HG02970 (cell line): ENCODE results near the gene CPED1.
"Not testable (repeated sequence)": the region's sequence is repeated elsewhere in the genome, so short reads cannot be mapped to it uniquely, and the experiment has no call there.

Source experiments
- ATAC-seq: cut with Tn5 transposase; IDR thresholded peaks from one replicate; pipeline ENCODE4 v1.9.1; 2021; ENCODE audit warnings: mild to moderate bottlenecking, moderate library complexity, moderate number of reproducible peaks; ENCODE audit not compliant: unreplicated experiment, low FRiP score

CPED1 gene

DNA sequence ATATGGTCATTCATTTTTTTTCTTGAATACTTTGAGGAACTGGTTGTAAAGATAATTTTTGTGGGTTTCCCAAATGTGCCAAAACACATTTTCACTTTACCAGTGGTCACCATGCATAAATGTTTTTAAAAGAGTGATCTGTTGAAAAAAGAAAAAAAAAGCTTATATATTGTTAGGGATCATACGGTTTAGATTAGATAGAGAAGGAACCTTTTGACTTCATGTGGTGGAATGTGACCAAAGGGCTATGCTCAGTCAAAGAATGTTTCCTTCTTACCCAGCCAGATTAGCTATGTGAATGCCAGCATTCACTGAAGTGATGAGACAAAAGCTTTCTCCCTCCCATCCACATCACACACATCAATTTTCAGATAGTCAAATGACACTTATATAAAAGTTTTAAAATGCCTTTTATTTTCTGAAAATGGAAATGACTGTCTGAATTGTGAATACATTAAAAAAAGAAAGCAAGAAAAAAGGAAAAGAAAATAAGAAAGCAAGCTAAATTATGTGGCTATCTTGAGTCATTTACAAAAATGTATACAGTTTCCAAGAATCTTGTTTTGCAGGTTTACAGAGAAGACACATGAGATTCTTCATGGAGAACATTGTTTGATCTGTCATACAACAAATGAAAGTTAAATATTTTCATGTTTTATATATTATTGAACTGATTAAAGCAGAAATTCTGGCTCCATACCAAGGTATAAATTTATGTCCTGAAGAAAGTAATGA, 8.6 kb upstream of the CPED1 start:
- ATAC-seq = no peak

DNA sequence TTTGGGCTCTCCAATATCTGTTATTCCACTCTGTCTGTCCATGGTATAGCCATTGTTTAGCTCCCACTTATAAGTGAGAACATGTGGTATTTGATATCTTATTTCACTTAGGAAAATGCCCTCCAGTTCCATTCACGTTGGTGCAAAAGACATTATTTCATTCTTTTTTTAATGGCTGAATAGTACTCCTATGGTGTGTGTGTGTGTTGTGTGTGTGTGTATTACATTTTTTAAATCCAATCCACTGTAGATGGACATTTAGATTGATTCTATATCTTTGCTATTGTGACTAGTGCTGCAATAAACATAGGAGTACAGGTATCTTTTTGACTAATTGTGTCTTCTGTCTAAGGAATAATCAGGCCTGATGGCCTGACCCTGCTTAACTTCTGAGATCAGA, 7.4 kb upstream of the CPED1 start:
- no peak for ATAC-seq

DNA sequence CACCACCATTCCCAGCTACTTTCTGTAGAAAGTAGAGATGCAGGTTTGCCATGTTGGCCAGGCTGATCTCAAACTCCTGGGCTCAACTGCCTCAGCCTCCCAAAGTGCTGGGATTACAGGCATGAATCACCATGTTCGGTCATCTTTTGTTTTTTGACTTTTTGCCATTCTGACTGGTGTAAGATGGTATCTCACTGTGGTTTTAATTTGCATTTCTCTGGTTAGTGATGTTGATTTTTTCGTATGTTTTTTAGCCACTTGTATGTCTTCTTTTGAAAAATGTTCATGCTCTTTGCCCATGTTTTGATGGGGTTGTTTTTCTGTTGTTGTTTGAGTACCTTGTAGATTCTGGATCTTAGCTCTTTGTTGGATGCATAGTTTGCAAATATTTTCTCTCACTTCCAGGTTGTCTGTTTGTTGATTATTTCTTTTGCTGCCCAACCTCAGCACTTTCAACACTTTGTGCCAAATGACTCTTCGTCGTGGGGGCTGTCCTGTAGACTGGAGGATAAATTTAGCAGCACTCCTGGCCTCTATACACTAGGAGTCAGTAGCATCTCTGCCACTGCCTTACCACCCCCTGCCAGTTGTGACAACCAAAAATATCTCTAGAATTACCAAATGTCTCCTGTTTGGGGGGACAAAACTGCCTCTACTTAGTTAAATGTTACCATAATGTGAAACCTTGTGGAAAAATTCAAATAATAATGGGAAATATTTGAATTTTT, 6.5 kb upstream of the CPED1 start:
- ATAC-seq = no peak

DNA sequence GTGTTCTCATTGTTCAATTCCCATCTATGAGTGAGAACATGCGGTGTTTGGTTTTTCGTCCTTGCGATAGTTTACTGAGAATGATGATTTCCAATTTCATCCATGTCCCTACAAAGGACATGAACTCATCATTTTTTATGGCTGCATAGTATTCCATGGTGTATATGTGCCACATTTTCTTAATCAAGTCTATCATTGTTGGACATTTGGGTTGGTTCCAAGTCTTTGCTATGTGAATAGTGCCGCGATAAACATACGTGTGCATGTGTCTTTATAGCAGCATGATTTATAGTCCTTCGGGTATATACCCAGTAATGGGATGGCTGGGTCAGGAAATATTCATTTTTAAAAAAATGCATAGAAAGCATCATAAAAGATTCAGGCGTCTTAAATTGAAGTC, 4.9 kb upstream of the CPED1 start:
- ATAC-seq = not testable (repeated sequence)

DNA sequence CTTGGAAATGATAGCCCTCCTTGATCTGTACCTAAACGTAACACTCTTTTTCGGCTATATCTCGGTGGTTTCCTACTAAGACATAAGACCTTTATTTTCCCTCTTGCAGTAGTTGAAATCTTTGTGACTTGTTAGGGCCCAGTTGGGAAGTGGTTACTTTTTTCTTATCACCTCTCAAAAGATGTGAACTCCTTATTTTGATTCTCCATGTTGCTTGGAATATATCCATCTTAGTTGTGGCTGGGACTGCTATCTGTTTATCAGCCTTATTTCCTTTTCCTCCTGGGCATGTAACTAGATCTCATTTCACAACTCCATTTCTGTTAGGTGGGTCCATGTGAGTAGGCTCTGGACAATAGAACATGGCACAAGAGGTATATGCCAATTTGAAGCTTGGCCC, 4.1 kb upstream of the CPED1 start:
- ATAC-seq = no peak

DNA sequence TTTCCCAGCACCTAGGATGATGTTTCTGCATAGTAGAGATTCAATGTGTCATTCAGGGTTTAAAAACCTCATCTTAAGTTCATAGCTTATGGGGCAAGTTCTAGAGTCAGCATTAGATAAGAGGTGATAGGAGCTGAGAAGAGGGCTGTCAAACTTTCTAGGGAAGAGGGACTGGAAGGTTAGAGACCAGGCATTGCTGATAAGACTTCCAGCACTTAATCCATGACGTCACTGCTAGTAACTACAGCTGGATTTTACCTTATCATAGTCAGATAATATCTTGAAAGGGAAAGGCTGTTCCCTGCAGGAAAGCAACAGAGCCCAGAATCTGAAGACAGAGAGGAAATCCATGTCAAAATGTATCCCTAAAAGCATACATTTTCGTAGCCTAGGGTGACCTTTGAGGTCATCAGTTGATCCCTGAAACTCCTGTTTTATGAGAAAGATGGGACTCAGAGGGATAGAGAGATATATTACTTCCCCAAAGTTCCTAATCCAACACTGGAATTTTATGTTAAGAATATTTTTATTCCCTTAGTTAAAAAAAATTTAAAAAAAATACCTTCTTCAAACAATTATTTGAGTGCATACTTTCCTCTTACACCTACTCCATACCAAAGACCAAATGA, 3.3 kb upstream of the CPED1 start:
- ATAC-seq = no peak

DNA sequence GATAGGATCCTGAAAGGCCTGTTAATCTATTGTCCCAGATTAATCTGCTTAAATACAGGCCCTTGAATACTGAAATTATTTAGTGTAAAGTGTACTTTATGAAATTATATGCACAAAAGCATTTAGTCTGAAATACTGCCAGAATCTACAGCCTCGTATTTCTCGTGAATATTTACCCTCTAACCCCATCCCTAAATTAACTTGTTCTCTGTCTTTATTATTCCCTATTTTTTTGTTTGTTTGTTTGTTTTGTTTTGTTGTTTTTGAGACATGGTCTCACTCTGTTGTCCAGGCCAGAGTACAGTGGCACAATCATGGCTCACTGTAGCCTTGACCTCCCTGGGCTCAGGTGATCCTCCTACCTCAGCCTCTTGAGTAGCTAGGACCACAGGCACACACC, 2.7 kb upstream of the CPED1 start:
- no peak for ATAC-seq

DNA sequence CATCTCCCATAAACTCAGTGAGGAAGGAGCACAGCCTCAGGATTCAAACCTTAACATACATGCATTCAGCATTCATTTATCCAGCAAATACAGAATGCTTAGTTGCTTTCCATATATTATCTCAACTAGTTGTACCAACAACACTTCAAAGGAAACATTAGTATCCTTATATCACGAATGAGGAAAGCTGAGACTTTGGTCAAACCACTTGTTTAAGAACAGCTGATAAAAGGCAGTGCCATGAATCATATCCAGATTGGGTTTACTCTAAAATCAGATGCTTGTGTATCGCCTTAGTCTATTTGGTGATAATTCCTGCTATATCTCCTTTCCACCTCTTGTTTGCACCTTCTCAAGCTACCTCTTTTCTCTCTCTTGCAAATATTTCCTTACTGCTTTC, 1.9 kb upstream of the CPED1 start:
- no peak for ATAC-seq

DNA sequence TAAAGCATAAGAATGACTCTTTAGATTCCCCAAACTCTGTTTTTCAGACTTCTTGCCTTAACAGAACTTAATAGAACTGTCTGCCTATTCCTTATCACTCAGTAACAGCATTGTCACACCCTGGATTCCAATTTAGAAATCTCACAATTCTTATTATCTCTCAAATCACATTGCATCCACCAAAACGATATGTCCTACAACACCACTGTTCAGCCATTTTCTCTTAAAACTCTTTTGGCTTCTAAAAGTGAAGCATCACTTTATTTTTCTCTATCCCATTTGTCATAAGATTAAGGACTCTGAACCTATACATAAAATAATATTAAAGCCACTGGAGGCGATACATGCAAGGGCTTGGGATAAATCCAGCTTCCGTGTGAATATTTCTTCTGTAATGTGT, 1.2 kb upstream of the CPED1 start:
- no peak for ATAC-seq

DNA sequence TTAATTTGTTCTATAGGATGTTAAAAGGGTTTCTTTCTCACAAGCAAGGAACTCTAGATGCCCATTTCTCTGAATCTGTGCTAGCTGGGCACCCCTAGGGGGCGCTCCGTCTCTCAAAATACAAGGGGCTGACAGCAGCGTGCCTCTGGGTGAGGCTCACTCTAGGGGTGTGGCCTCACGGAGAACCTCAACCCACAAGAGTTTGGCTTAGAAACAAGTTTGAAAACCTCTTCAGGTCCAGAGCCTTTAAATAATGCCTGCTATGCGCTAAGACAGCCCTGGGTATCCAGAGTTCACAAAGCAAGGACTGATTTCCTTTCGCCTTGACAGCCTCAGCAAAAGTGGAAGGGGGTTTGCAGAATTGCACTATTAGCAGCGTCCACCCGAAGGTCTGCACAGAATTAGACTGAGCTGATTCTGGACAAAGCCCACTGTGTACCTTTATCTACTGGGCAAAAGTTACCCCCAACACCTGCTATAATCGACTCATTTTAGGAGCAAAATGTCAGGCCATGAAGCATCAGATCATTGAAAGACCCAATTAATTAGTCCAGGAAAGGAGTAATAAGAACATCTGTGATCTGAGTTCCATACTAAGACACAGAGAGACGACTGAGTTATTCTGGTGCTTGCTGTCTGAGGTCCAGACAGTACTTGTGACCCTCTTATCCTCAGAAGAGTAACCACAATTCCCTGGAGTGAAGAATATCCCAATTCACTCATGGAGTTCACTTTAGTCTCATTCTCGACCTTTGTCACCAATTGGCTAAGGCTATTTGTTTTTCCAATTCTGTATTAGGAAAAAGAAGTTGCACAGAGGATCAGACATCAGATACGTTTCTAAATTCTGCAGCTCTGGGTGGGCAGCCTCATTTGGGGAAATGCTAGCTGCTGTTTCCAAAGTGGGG, 574 bp upstream of the CPED1 start:
- peak; percentile 96 for ATAC-seq

DNA sequence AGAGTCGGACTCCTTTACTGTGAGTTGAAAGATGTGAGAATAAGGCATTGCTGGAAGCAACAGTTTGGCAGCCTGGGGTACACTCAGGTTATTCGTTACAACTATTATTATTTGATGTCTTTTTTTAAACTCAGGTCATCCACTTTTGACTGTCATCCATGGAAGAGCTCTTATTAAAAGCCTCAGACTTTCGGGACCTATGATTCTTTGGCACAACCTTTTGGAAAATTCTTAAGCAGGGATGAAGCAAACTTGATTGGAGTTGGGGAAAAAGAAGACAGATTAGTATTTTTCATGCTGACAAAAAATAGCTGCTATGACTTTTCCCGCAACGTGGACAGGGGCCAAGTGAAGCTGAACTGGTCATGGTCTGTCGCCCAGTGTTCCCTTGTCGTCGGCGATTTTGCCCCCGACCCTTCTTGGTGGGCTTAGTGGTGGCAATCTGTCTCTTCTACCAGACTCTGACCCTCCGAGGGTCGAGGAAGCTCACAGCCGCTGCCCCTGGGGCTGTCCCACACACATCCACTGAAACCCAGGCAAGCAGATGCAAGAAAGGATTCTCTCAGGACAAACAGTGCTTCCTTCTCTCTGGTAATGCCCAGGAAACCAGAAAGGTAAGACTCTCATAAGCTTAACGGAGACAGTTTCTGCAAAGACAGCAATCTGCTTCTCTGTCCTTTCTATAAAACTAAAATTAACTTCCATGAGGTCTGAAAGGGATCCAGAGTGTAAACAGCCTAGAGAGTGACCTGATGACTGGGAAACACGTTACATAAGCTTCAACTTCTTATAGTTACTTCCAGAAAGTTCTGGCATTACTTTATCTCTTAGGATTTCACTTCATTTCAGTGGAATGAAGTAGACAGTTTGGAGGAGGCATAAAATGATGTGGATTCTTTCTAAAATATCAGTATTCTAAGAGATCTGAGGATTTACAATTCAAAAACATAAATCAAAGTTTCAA, 1.0 kb downstream of the CPED1 start:
- no peak for ATAC-seq

DNA sequence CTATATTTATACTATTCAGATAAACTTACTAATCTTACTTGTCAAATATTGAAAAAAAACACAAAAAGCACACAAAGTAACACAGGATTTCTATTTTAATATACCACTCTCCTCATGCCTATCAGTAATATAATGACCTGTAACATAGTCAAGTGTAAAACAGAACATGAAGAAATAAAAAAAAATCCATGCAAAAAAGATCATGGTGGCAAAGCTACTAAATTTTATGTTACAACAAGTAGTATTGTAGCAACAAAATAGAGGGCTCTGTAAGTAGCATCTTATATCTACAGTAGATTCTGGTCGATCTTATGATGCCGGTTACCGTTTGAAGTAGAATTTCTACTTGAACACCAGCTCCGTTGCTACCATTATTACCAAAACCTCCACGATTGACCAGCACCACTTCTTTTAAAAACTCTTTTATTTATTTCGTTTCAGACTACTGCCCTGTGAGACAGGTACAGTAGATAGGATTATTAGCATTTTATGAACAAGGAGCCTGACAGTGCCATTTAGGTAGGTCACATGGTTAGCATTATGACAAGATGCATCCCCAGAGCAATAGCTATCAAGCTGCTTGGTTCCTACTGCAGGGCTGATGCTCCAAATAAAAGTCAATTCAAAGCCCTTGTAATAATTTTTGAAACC, 2.1 kb downstream of the CPED1 start:
- no peak for ATAC-seq

DNA sequence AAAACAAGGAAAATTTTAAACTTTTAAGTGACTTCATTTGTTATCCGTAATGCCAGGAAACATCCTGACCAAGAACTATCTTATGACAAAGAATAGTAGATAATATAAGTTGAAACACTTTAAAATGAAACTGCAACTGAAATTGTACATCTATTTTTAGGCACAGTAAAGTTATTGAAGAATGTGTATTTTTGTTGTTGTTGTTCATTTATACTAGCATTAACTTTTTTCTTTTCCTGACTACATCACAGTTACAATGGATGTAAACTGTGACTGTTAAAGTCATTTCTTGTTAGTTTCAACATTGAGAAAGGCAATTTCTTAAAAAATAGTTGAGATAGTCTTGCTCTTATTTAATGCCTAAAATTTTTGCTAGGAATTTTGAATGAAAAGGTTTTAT, 2.6 kb downstream of the CPED1 start:
- no peak for ATAC-seq

DNA sequence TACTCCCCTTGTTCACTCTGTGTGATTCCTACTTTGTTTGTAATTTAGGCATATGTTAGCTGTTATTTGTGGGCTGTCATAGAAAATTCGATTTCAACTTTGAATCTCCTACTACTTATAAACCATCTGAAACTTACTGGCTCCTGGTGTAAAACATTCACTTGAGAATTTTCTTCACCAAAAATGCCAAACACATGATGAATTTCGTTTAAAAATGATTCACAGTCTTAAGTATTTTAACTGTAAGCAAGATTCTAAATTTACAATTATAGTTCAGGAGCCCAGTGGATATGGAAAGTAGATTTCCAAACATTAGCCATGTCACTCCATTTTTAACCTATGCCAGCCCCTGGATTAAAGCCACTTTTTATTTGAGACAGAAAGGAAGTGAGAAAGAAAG, 3.1 kb downstream of the CPED1 start:
- ATAC-seq = no peak

DNA sequence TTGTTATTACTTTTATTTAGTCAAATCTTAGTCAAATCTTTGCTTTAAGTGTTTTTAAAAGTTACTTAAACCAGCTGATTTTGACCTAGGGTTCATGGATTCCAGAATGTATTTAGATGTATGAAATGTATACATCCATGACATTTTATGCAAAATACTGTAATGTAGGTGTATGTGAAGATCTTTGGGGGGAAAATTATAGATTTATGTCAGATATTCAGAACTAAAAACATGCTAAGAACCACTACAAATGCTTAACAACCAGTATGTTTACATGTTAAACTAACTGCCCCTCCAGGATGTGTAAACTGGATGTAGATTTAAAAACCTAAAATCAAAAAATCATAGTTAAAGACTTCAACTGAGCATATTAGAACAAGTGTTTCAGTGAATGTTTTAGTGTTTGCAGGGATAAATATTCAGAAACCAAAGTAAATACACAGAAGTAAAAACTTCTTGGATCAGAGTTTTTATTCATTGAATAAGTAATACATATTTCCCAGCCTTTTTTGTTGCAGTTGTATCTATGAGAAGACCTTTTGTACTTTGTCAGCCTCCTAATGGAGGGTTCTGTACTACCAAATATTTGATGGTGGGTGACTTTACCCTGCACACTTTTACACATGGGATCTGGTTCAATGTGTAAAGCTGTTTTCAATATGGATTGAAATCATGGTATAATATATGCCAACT, 3.9 kb downstream of the CPED1 start:
- no peak for ATAC-seq

DNA sequence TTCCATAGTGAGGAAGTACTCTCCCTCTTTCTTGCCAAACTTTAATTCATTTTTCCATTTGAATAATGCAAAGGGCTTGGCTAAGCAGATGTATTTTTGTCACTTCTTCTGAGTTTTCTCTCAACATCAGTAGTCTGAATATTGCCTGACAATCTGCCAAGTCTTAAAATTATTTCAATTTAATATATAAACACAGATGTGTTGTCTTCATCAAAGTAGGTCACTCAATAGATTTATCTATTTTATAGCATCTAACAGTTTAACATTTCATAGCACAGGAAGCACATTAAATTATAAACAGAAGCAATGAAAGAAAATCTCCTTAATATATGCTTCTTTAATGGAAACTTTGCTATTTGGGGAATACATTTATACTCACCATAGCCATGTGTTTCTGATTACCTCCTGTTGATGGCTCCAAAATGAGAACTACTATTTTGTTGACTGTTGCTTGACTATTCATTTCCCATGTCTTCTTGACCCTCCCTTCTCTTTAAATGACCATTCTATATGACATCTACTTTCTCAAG, 4.5 kb downstream of the CPED1 start:
- ATAC-seq = no peak

DNA sequence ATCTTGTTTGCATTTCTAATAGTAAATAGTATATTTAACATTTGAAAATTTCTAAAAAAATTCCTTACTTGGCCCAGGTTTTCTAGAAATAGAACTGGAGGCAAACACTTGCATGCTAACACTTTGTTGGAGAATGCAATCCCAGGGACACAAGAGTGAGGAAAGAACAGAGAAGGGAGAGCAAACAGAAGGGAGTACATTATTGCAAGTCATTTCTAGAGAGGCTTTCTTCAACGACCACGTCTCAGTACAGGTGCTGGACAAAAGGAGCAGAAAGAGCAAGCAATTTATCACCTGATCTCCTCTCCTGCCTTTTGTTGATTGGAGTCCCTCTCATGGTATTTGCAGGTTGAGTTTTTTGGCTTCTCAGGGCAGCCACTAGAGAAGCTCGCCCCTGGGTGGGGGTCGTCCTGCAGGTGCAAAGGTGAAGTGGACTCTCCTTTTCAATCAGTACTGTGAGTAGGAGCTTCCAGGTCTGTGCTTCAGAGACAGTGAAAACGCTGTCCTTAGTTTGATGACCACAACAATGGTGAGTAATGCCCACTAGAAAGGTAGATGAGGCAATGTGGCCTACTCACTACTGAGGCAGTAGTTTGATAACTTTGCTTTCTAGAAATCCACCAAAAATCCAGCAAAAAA, 5.2 kb downstream of the CPED1 start:
- no peak for ATAC-seq
